Stimulated activated CD4-positive, alpha-beta T cell treated with anti-CD3 and anti-CD28 coated beads, Interleukin-2, amount 100 ng/mL, for 4 hours (primary cell): ENCODE results near the gene RGS5.
"Not testable (repeated sequence)": the region's sequence is repeated elsewhere in the genome, so short reads cannot be mapped to it uniquely, and the experiment has no call there.

Experiments used
- DNase-seq: peaks from one replicate; pipeline ENCODE4 v3.0.0-alpha.2; 2020; ENCODE audit warnings: low read depth

RGS5 gene

GRCh38 chr1:163202833-163203451 is at the start of gene RGS5:
TSS of gene RGS5 (minus strand) at chr1:163202916. CDS start at chr1:163202835, 81 bp downstream.
- no peak for DNase-seq

- DNase-seq: no peak
These were observed 47.8 kb upstream of the RGS5 start for GRCh38 chr1:163250382-163250974.

- DNase-seq: no peak
These were observed 45.3 kb upstream of the RGS5 start for GRCh38 chr1:163248064-163248463.

- not testable (repeated sequence) for DNase-seq
These were observed 41.9 kb upstream of the RGS5 start for GRCh38 chr1:163244648-163245047.

GRCh38 chr1:163241746-163242145 is 39.0 kb upstream of the RGS5 start:
- no peak for DNase-seq

- no peak for DNase-seq
These were observed 38.0 kb upstream of the RGS5 start for GRCh38 chr1:163240705-163241104.

GRCh38 chr1:163233643-163234042 is 30.9 kb upstream of the RGS5 start:
- DNase-seq: not testable (repeated sequence)

GRCh38 chr1:163231385-163231784 is 28.7 kb upstream of the RGS5 start:
- DNase-seq: no peak

- no peak for DNase-seq
These were observed 28.1 kb upstream of the RGS5 start for GRCh38 chr1:163230827-163231226.

- not testable (repeated sequence) for DNase-seq
These were observed 25.6 kb upstream of the RGS5 start for GRCh38 chr1:163228271-163228670.

GRCh38 chr1:163227126-163227525 is 24.4 kb upstream of the RGS5 start:
- no peak for DNase-seq

GRCh38 chr1:163213626-163214025 is 10.9 kb upstream of the RGS5 start:
- no peak for DNase-seq

GRCh38 chr1:163211667-163212066 is 9.0 kb upstream of the RGS5 start:
- no peak for DNase-seq

GRCh38 chr1:163205513-163205912 is 2.8 kb upstream of the RGS5 start:
- no peak for DNase-seq

- DNase-seq: no peak
These were observed 845 bp upstream of the RGS5 start for GRCh38 chr1:163203561-163203960.

- DNase-seq: no peak
These were observed 810 bp downstream of the RGS5 start for GRCh38 chr1:163201906-163202305.

- DNase-seq: no peak
These were observed 5.7 kb downstream of the RGS5 start for GRCh38 chr1:163197022-163197421.

- DNase-seq: no peak
These were observed 6.3 kb downstream of the RGS5 start for GRCh38 chr1:163196449-163196787.

- no peak for DNase-seq
These were observed 6.8 kb downstream of the RGS5 start for GRCh38 chr1:163195728-163196448.

GRCh38 chr1:163191301-163191700 is 11.4 kb downstream of the RGS5 start:
- DNase-seq: no peak

GRCh38 chr1:163188947-163189346 is 13.8 kb downstream of the RGS5 start:
- no peak for DNase-seq

- no peak for DNase-seq
These were observed 14.9 kb downstream of the RGS5 start for GRCh38 chr1:163187849-163188248.

GRCh38 chr1:163186862-163187261 is 15.9 kb downstream of the RGS5 start:
- DNase-seq: no peak
